NT2/D1 (cell line): Measurements from ENCODE around the gene ADAM15.

ENCODE experiments used
- DNase-seq: peaks from one replicate; pipeline ENCODE4 v3.0.0-alpha.2; 2011; ENCODE audit warnings: low read depth, low spot score
- H3K27me3 ChIP-seq: 2 replicates; pipeline ENCODE4 v1.6.0; 2011; ENCODE audit warnings: mild to moderate bottlenecking; ENCODE audit not compliant: insufficient read length, insufficient read depth
- H3K36me3 ChIP-seq: 2 replicates; pipeline ENCODE4 v1.6.1; 2011; ENCODE audit warnings: mild to moderate bottlenecking, low read length, mixed read lengths; ENCODE audit not compliant: insufficient read depth, insufficient read length
- H3K4me1 ChIP-seq: 2 replicates; pipeline ENCODE4 v1.5.1; 2011; ENCODE audit not compliant: insufficient read depth, insufficient read length
- H3K4me3 ChIP-seq: 2 replicates; pipeline ENCODE4 v1.5.1; 2011; ENCODE audit warnings: low read depth; ENCODE audit not compliant: insufficient read length
- H3K9ac ChIP-seq: 2 replicates; pipeline ENCODE4 v1.6.0; 2011; ENCODE audit warnings: low read depth; ENCODE audit not compliant: insufficient read length
- H3K9me3 ChIP-seq: 2 replicates; pipeline ENCODE4 v1.5.1; 2011; ENCODE audit warnings: mild to moderate bottlenecking, low read length; ENCODE audit not compliant: insufficient read depth
- SUZ12 ChIP-seq: IDR thresholded peaks from 2 replicates; pipeline ENCODE4 v1.6.1; 2011; ENCODE audit not compliant: insufficient read length, insufficient read depth; ENCODE audit errors: extremely low read depth
- YY1 ChIP-seq: IDR thresholded peaks from 2 replicates; pipeline ENCODE4 v1.6.1; 2011; ENCODE audit not compliant: insufficient read length, insufficient read depth
- ZNF274 ChIP-seq: IDR thresholded peaks from 2 replicates; pipeline ENCODE4 v1.6.1; 2011; ENCODE audit warnings: mild to moderate bottlenecking, low read depth, low read length

Gene ADAM15

DNA sequence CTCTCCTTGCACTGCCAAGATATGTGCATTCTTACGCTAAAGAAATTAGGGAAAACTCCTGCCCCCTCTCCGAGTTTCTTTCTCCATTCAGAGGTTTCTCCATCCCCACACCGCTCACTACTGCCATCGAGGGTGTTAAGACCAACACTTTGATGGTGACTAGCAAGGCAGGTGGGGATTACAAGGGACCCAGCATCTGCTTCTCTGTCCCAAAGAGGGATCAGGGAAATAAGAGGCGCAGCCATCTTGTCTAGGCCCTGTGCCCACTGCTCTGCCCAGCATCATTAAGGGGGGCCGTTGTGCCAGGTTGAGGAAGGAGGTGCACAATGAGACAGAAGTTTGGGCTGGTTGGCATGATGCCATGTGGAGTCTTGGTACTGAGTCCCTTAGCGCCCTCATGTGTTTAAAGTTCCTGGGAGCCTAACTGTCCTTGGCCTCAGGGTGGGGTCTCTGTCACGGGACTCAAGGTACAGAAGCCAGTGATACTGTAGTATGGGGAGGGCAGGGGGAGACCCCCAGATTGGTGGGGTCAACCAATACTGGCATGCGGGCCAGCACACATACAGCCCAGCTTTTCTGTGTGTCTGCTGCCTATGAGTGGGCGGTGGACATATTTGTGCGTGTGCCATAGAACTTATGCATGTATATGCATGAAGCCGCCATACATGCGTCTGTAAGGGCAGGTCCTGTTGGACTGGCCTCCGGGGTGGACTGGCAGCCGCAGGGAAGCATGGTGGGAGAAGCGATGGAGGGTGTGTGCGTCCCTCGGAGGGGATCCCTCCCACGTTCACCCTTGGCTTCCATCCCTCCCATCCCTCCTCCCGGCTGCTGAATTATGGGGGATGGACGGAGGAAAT, 33.0 kb downstream of the ADAM15 start:
- peaks cover 45% of the 10 kb centered on the region for H3K4me1 ChIP-seq
- no peaks in the 10 kb centered on the region for H3K9me3 ChIP-seq
- TF ChIP-seq YY1 = no peak
- no peak for TF ChIP-seq SUZ12
- peak overlapping the region; percentile 53 for H3K9ac ChIP-seq
- no peaks in the 10 kb centered on the region for H3K36me3 ChIP-seq
- H3K27me3 ChIP-seq = peaks cover 54% of the 10 kb centered on the region
- no peak for DNase-seq
- H3K4me3 ChIP-seq = peak overlapping the region; percentile 63

DNA sequence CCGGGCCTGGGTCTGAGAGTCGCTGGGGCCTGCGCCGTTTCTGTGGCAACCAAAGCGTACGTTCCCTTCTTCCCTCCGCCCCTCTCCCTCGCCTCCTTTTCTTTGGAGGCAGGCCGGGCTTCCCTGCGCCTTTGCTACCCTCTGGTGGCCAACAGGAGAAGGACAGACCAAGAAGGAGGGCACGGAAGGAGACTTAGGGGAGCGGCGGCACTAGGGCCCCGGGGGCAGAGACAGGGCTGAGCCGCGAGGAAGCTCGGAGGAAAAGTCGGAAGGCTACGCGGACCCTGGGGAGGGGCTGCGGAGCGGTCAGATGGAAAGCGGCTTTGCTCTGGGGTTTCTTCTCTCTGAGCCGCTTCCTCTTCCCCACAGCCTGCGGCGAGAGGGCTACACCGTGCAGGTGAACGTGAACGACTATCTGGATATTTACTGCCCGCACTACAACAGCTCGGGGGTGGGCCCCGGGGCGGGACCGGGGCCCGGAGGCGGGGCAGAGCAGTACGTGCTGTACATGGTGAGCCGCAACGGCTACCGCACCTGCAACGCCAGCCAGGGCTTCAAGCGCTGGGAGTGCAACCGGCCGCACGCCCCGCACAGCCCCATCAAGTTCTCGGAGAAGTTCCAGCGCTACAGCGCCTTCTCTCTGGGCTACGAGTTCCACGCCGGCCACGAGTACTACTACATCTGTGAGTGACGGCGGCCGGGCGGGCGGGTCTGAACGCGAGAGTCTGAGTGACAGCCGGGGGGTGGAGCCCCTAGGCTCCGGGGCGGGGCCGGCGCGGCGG, 33.8 kb downstream of the ADAM15 start:
- DNase-seq = peak; percentile 99
- H3K36me3 ChIP-seq = no peaks in the 10 kb centered on the region
- H3K9ac ChIP-seq = peak overlapping the region; percentile 77
- no peaks in the 10 kb centered on the region for H3K9me3 ChIP-seq
- H3K4me3 ChIP-seq = peak overlapping the region; percentile 63
- TF ChIP-seq SUZ12 = no peak
- no peak for TF ChIP-seq ZNF274
- no peak for TF ChIP-seq YY1
- peaks cover 46% of the 10 kb centered on the region for H3K27me3 ChIP-seq
- peaks cover 43% of the 10 kb centered on the region for H3K4me1 ChIP-seq

DNA sequence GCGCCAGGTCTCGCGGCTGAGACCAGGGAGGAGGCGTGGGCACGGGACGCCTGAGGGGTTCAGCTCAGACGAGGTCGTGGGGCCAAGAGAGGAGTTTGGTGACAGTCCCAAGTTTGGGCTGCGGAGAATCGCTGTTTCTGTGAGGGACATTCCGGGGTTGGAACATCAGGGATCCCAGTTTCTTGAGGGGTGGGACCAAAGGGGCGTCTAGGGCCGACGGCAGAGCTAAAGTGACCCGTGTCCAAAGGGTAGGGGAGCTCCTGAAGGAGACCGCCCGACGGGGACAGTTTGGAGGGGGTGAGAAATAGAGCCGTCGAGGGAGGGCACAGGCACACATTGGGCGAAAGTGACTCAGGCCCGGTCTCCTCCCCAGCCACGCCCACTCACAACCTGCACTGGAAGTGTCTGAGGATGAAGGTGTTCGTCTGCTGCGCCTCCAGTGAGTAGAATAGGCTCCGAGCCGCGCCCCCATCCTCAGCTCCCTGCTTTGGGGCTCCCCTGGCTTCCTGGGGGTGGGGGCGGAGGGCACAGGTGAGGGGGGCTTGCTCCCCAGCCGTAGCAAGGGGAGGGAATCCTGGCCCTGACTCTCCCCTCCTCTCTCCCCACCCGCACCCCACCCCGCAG, 34.5 kb downstream of the ADAM15 start:
- peaks cover 41% of the 10 kb centered on the region for H3K4me1 ChIP-seq
- H3K36me3 ChIP-seq = no peaks in the 10 kb centered on the region
- H3K4me3 ChIP-seq = peak overlapping the region; percentile 63
- H3K27me3 ChIP-seq = peaks cover 39% of the 10 kb centered on the region
- H3K9ac ChIP-seq = peak overlapping the region; percentile 77
- H3K9me3 ChIP-seq = no peaks in the 10 kb centered on the region
- TF ChIP-seq YY1 (no peak), ZNF274 (no peak), SUZ12 (no peak)
- DNase-seq = no peak

DNA sequence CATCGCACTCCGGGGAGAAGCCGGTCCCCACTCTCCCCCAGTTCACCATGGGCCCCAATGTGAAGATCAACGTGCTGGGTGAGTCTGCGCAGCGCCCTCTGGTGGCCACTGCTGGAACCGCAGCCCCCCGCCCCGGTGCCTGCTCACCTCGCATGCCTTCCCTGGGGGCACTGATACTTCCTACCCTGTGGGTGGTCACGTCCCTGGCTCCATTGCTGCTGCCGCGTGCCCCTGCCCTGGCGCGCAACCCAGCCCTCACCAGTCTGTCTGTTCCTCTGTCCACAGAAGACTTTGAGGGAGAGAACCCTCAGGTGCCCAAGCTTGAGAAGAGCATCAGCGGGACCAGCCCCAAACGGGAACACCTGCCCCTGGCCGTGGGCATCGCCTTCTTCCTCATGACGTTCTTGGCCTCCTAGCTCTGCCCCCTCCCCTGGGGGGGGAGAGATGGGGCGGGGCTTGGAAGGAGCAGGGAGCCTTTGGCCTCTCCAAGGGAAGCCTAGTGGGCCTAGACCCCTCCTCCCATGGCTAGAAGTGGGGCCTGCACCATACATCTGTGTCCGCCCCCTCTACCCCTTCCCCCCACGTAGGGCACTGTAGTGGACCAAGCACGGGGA, 35.1 kb downstream of the ADAM15 start:
- Histone ChIP-seq H3K36me3 (no peaks in the 10 kb centered on the region), H3K9me3 (no peaks in the 10 kb centered on the region), H3K27me3 (peaks cover 33% of the 10 kb centered on the region), H3K9ac (peak overlapping the region; percentile 34), H3K4me3 (no peak overlapping the region), H3K4me1 (peaks cover 41% of the 10 kb centered on the region)
- DNase-seq = no peak
- TF ChIP-seq SUZ12 (no peak), YY1 (no peak), ZNF274 (no peak)

DNA sequence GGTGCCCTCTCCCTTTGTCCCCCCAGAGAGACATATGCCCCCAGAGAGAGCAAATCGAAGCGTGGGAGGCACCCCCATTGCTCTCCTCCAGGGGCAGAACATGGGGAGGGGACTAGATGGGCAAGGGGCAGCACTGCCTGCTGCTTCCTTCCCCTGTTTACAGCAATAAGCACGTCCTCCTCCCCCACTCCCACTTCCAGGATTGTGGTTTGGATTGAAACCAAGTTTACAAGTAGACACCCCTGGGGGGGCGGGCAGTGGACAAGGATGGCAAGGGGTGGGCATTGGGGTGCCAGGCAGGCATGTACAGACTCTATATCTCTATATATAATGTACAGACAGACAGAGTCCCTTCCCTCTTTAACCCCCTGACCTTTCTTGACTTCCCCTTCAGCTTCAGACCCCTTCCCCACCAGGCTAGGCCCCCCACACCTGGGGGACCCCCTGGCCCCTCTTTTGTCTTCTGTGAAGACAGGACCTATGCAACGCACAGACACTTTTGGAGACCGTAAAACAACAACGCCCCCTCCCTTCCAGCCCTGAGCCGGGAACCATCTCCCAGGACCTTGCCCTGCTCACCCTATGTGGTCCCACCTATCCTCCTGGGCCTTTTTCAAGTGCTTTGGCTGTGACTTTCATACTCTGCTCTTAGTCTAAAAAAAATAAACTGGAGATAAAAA, 35.9 kb downstream of the ADAM15 start:
- H3K4me3 ChIP-seq = no peak overlapping the region
- DNase-seq = no peak

DNA sequence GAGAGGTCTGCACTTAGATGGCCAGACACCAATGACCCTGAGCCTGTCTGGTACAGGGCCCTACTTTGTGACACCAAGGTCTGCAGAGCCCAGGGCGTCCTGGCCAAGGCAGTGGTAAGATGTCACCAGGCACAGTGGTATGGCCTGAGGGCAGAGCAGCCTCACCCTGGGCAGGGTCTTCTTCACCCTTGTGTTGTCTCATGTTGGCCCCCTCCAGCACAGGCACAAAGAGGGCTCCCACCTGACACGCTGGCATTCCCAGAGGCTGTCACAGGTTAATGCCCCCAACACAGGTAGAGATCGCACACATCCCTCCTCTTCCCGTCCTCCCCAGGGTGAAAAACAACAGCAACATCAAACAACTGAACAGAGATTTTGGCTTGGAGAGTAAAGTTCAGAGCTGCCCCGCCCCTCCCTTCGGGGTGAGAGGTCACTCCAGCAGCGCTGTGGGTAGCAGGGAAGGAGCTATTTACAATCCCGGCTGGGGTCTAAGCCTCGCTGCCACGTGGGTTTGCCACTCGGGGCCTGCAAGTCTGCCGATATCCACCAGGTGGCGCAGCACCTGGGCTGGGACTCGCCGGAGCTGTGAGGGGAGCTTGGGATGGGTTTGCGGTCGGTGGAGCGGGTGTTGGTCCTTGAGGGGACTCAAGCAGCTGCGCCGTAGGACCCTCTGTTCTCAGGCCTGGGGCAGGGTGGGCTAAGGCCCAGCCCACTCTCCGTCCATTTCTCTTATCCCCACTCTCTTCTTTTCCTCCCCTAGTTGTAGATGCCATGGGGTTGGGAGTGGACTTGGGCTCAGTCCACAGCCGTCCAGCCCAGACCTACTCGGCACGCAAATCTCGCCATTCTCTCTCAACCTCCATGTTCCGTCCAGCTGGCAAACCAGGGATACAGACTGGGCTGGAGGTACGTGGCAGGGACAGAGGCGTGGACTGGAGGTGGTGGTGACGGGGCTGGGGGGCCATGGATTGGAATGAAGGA, 40.2 kb downstream of the ADAM15 start:
- peak; percentile 89 for DNase-seq
- TF ChIP-seq YY1 (no peak), SUZ12 (no peak), ZNF274 (no peak)
- H3K4me1 ChIP-seq = peaks cover 31% of the 10 kb centered on the region
- peaks cover 9% of the 10 kb centered on the region for H3K27me3 ChIP-seq
- peak overlapping the region; percentile 32 for H3K9ac ChIP-seq
- no peak overlapping the region for H3K4me3 ChIP-seq
- no peaks in the 10 kb centered on the region for H3K36me3 ChIP-seq
- no peaks in the 10 kb centered on the region for H3K9me3 ChIP-seq

More for the DNA sequence above, 35.9 kb downstream of the ADAM15 start:
- peak overlapping the region; percentile 34 for H3K9ac ChIP-seq
- H3K27me3 ChIP-seq = peaks cover 29% of the 10 kb centered on the region
- no peaks in the 10 kb centered on the region for H3K36me3 ChIP-seq
- TF ChIP-seq YY1 = no peak
- TF ChIP-seq SUZ12 = no peak
- TF ChIP-seq ZNF274 = no peak
- peaks cover 46% of the 10 kb centered on the region for H3K4me1 ChIP-seq
- H3K9me3 ChIP-seq = no peaks in the 10 kb centered on the region
